ENCODE measurements around the gene KCNB1.
"Not testable (repeated sequence)": the region's sequence is repeated elsewhere in the genome, so short reads cannot be mapped to it uniquely, and the experiment has no call there.

KCNB1 gene

DNA sequence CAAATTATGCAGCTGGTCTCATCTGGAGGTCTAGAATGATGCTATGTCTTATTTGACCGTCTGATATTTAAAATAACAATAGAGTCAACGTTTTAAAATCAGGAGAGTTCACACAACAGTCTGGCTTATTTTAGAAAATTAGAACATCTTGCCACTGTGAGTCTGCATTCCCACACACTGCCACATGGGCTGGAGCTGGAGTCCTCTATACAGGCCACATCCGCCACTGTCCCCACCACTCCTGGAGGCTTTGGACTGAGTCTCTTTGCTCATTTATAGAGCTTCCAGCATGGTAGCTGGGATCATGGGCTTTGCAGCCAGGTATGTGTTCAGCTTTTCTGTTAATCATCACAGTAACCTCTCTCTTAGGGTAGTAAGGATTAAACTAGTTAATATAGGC is 135.8 kb downstream of the KCNB1 start:
- DNase-seq, result no peak

DNA sequence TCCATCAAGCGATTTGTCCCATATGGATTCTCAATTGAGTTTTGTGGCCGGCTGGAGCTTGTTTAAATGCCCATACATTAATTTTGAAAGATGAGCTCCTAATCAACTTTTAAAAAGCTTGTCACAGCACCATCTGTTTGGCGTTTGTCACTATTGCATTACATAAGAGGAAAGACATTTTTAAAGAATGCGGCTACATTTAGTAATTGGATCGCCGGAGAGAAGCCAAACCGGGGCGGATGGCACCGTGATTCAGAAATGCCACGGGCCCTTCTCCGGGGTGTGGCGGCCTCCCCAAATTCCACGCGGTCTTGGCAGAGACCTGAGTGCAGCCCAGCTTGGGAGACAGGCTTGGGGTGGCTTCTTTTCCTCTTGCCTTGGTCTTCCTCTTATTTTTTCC is 136.9 kb downstream of the KCNB1 start:
- DNase-seq, result peak; percentile 73

DNA sequence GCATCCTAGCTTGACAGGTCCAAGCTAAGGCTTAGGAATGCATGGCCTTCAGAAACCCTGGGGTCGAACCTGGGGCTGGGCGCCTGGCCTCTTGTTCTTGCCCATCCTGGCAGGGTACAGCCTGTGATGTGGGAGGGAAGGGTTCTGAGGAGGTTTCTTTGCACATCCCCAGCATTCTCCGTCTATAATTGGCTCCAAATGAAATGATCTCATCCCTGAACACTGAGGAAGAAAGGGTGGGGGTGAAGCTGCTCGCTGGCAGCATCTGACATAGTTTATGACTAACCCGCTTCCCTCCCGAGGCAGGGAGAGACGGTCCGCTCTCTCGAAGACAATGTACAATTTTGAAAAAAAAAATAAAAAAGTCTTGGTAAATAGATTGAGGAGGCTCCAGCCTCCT is 137.5 kb downstream of the KCNB1 start:
- DNase-seq, result peak; percentile 62

DNA sequence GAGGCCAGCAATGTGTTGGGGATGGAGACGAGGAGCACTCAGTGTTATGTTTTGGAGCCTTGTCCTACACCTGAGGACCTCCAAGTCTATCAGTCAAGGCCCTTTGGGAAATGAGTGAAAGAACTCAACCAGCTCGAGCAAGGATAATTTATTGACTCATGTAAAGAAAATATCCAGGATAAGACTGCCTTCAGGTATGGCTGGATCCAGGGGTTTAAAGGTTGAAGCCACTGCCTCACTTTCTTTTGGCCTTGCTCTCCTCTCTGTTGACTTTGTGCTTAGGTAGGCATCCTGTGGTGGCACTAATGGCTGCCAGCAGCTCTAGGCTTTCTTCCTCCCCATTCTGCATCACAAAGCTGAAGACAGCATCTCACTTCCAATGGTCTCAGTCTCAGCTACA is 138.3 kb downstream of the KCNB1 start:
- no peak for DNase-seq

DNA sequence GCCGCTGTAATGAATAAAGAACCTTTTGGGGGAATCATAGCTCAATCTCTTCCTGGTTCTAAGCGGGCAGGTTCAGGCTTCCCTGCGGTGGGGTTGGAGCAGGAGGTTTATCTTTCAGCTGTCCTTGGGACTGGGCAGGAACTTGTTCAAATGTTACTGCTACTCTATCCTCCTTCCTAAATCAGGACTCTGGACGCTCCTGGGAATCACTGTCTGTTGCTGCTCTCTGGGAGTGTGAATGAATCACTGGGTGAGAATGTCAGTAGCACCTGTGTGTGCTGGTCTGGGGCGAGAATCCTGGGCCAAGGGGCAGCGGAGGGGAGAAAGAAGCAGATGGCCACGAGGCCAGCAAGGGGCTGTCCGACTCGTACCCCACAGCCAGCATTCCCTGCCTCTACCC is 139.2 kb downstream of the KCNB1 start:
- DNase-seq, result no peak

DNA sequence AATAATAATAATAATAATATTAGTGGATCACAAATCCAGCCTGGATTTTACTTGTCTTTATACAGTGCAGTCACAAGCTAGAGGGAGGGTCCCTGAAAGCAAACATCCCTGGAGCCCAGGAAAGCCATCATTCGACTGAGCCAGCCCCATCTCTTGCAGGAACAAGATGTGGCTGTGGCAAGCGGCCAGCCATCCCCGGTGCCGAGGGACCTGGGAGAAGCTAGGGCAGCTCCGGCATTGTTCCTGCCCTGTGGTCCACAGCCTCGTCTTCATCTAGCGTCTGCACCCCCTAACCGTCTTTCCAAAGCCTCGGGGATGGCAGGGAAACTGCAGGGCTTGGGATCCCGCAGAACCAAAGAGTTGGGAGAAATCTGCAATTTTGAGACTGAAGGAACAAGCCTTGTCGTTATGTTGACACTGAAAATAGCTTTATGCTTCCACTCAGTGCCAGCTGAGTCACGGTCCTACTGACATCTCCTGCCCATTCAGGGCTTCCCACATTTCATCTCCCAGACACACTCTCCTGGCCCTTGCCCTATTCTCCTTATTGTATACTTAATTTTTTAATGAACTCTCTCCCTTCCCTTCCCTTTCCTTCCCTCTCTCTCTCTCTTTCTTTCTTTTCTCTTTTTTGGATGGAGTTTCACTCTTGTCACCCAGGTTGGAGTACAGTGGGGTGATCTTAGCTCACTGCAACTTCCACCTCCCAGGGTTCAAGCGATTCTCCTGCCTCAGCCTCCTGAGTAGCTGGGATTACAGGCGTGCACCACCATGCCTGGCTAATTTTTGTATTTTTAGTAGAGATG is 142.1 kb downstream of the KCNB1 start:
- DNase-seq, result no peak

DNA sequence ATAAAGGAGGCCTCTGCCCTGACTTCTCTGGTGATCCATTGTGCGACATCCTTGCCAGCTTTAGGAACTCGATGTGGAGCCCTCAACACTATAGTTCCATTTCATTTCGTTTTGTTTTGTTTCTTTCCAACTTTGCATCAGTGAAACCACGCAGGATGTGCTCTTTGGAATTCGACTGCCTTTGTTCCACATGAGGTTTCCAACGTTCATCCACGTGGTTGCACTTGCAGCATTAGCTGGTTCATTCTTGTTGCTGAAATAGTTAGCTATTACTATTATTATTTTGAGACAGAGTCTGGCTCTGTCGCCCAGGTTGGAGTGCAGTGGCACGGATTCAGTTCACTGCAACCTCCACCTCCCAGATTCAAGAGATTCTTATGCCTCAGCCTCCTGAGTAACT is 143.3 kb downstream of the KCNB1 start:
- no peak for DNase-seq

DNA sequence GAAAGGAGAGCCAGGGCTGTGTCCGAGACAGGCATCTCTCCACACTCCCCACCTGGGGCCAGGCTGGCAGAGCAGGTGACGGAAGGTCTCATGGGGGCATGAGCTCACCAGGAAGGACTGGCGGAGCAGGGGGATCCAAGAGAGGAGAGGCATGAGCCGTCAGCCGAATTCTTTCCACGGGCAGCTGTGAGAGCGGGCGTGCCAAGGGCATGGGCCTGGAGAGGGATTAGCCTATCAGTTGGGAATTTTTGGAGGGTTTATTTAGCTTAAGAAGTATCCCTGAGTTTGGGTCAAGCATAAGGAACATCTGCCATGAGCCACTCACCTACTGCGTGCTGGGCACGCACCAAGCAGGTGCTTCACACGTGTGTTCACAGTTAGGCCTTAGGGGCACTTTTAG is 144.4 kb downstream of the KCNB1 start:
- no peak for DNase-seq

DNA sequence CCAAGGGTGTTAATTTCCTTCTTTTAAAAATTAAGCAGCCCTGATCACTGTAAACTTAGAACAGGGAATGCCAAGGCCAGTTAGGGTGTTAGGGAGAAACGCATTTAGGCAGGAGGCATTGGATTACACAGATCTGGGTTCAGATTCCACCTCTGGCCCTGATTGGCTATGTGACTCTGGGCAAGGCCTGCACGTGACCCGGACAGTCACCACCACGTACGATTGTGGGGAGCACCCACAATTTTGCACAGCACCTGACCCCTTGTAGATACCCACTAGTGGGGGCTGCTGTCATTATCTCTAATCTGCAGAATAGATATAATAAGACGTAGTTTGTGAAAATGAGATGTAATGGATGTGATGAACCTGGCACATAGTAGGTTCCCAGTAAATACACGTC is 145.1 kb downstream of the KCNB1 start:
- DNase-seq, result no peak

DNA sequence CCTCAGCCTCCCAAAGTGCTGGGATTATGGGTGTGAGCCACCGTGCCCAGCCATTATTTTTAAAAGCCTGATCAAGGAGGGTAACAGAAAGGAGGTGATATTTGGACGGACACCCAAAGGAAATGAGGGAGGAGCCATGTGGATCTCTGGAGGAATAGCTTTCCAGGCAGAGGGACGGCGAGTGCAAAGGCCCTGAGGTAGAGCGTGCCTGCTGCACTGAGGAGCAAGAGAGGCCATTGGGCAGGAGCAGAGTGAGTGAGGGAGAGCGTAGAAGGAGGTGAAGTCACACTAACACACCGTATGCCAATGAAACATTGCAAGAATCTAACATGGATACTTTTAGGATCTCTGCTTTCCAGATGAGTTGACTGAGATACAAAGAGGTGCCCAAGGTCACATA is 145.7 kb downstream of the KCNB1 start:
- no peak for DNase-seq

DNA sequence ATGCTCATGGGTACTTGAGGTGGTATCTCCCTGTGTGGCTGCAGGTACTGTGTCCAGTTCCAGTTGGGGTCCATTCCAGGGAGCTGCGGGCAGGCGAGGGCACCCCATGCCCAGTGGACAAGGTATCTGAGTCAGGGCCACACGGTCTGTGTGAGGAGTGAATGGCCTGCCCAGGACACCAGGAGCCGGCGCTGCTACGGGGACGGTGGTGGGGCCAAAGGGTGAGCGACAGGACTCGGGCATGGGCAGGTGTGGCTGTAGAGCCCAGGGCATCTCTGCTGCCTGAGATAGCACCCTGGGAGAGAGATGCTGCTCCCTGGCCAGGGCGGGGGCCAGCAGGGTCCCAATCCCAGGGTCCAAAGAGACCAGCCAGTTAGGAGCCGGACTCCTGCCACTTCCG is 147.0 kb downstream of the KCNB1 start:
- no peak for DNase-seq

DNA sequence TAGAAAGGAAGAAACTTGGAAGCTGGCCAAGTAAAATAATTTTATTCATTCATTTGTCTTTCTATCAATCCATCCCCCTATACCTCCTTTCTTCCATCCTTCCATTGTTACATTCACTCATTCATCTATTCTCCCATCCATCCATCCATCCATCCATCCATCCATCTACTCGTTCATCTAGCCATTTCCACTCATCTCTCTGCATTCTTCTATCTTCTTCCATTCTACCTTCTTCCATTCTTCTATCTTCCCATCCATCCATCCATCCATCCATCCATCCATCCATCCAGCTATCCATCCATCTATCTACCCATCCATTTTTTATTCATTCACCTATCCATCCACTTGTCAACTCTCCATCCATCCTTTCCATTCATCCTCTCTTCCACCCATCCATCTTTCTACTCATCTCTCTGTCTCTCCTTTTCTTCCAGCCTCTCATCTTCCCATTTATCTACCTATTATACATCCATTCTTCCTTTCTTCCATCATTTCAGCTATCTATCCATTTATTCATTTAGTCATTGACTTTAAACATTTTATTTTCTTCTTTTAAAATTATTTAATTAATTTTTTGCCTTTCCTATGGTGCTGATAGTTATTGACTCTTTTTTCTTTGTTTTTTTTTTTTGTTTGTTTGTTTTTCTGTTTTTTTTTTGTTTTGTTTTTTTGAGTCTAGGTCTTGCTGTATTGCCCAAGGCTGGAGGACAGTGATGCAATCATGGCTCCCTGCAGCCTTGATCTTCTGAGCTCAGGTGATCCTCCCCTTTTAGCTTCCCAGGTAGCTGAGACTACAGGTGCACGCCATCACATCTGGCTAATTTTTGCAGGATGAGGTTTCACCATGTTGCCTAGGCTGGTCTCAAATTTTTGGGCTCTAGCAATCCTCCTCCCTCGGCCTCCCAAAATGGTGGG is 151.5 kb downstream of the KCNB1 start:
- DNase-seq, result no peak

DNA sequence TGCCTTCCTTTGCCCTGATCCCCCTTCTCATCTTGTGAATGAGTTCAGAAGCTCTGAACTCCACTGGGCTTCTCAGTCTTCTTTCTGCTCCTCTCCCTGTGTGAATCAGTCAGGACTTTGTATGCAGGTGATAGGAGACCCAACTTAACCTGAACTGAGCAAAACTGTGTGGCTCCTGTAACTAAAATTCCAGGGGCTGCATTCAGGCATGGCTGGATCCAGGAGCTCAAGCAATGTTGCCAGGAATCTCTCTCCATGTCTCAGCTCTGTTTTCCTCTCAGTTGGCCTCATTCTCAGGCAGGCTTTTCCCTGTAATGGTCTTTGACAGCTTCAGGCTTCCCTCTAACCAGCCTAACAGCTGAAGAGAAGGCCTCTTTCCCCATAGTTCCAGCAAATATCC is 153.7 kb downstream of the KCNB1 start:
- no peak for DNase-seq

DNA sequence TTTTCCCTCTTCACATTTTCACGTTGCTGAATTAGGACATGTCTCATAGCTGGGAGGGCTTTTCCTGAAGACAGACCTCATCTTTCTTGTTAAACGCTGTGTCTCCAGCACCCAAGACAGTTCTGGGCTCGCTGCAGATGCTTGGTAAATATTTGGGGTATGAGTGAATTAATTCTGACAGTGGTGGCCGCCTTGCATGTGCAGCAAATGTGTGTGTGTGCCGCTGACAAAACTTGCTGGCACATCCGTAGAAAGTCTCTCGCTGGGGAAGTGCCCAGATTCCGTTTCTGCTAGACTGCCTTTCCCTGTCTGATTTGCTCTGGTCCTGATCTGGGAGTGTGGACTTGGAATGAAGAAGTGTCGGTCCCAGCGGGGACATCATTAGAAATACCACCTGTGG is 156.4 kb downstream of the KCNB1 start:
- DNase-seq, result no peak

DNA sequence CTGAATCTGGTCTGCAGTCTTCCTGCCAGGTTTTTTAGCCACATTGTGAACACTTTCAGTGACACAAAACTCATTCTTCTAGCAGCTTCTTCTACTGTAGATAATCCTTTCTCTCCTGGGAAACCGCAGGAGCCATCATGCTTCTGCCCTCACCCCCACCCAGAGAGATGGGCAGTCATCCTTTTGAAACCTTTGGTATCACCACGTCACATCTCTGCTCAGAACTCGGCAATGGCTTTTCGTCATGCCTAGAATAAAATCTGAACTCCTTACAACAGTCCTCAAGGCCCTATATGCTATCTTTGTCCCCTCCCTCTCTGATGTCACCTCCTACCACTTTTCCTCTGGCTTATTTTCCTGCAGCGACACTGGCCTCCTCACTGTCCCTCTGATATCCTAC is 158.2 kb downstream of the KCNB1 start:
- DNase-seq, result no peak

DNA sequence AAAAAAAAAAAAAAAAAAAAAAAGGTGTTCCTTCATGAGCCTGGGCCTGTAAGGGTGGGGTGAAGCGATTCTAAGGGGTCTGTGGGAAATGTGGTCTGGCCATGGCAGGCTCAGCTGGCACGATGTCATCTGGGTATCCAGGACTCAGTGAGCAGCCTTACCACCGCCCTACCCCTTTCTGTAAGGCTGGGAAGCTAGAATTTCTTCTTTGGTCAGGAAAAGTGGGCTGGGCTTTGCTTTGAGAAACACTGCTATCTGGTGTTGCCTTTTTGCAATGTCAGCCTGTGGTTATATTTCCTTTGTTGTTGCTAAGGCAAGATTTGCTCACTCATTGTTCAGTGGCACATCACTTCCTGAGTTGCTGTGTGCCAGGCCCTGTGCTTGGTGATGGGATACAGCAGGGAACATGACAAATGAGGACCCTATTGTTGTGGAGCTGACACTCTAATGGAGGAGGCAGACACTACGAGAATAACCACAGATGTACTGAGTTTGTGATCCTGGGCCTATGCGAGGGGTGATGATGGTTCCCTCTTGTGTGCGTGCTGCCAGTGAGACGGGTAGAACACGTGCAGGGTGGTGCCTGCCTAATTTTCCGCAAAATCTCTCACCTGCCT is 158.7 kb downstream of the KCNB1 start:
- DNase-seq, result peak; percentile 16

DNA sequence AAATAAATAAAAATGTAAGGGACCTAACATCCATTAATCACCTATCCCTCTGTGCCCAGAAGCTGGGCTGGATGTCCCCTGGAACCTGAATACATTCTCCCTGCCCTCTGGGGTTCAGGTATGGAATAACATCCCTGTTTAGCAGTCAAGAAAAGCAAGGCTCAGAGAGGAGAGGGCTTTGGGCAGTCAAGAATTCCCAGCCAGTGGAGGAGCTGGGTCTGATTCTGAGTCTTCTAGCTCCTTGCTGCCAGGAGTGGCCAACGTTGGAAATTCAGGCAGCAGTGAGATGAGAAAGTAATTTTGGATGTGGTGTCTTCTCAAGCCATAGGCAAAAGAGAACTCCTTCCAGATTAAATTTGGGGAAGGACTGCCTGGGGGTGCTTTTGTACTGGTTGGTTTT is 162.0 kb downstream of the KCNB1 start:
- peak; percentile 27 for DNase-seq

DNA sequence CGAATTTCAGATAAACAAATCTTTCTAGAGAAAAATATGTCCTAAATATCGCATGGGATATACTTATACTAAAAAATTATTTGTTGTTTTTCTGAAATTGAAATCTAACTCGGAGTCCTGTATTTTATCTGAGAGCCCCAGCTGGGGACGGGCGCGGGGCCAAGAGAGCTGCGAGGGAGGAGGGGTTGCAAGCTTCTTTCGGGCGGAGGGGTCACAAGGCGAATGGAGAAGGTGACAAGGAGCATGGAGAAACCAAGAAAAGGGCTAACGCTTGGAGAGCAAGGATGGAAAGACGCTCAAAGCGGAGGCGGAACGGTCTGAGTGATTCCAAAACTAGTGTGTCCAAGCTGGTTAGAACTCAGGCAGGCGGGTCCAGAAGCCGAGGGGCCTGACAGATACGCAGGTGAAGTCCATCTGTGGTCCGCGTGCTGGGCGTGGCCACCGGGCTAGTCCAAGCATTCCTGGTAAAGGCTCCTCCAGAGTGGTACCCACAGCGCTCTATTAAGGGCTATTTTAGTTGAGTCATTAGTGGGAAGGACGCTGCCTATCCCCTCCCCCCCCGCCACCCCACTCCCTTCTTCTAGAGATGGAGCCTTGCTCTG is 163.2 kb downstream of the KCNB1 start:
- DNase-seq, result no peak

DNA sequence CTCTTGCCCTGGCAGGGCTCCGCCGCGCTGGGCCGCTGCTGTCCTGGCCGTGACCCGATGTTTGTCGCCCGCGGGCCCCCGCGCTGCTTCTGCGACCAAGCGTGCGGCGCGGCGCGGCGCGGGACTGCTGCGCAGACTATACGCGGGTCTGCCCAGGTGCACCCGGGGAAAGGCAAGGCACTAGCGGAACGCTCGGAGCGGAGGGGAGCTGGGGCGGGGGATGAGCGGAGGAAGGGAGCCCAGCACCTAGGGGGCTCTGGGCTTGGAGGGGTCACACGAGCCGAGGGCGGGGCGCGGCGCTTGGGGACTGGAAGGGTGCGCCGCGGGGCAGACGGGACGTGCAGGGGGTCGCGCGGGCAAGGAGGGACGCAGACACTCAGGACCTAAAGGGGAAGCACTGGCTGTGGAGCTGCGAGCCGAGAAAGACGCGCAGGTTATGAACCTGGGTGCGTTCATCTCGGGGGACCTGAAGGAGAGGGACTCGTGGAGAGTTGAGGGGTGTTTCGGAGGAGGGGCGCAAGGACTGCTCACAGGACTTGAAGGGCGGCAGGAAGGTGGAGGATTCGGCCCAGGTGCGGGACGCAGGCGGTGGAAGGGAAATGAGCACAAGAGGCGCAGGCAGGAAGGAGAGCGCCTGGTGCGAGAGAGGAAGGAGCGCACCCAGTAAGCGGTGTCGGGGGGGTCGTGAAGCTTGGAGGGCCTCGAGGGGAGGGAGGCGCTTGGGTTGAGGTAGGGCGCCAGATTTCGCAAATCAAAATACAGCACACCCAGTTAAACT is 163.8 kb downstream of the KCNB1 start:
- DNase-seq, result no peak

DNA sequence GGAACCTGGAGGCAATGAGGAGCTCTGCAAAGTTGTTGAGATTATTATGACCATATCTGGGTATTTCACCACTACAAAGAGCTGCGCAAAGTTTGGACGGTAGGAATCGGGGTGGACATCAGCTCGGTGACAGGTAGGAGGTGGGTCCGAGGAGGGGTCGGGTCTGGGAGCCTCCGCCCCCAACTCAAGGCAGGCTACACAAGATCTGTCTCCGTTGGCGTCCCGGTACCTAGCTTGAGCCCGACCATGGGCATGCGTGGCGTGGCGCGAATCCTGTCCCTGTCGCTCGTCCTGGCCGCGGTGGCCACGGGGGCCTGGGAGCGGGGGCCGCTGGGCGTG is 164.4 kb downstream of the KCNB1 start:
- no peak for DNase-seq

DNA sequence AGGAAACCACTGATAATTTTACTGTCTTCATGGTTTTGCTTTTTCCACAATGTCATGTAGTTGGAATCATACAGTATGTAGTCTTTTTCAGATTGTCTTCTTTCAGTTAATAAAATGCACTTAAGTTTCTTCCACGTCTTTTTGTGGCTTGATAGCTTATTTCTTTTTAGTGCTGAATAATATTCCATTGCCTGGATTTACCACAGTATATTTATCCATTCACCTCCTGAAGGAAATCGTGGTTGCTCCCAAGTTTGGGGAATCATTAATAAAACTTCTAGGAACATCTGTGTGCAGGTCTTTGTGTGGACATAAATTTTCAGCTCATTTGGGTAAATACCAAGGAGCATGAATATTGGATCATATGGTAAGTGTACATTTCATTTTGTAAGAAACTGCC is 165.8 kb downstream of the KCNB1 start:
- no peak for DNase-seq

DNA sequence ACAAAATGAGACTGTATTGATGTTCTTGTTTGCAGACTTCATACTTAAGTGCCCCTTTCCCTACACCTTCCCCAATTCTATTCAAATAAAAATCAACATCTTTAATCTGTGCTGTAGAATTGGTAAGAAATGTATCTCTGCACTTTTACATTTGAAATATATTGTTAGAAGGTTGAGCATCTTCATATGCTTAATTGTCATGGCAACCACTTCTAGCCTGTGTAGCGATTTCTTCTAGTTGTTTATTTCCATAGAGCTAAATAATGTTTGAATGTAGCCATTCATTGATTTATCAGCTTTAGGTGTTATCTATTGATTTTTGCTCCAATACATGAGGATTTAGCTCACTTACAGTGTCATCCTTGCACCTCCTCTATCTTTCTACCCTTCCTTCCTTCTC is 166.9 kb downstream of the KCNB1 start:
- no peak for DNase-seq

DNA sequence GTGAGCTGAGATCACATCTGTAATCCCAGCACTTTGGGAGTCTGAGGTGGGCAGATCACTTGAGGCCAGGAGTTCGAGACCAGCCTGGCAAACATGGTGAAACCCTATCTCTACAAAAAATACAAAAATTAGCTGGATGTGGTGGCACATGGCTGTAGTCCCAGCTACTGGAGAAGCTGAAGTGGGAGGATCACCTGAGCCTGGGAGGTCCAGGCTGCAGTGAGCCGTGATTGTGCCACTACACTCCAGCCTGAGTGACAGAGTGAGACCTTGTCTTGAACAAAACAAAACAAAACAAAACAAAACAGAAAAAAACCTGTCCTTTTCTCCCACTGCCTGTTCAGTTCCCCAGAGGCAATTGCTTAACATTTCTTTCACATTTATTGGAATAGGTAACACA is 168.4 kb downstream of the KCNB1 start:
- DNase-seq, result not testable (repeated sequence)
